ENCODE data around the gene METTL9. TPM values are rescaled to one million over a fixed set of nuclear protein-coding genes. Genes with fewer than 3 reads are reported as not detected.
"Not testable (repeated sequence)": the region's sequence is repeated elsewhere in the genome, so short reads cannot be mapped to it uniquely, and the experiment has no call there.

The METTL9 gene
- total and polyA plus RNA-seq, 12 donors: 35.7 to 398 (median 212) TPM

DNA sequence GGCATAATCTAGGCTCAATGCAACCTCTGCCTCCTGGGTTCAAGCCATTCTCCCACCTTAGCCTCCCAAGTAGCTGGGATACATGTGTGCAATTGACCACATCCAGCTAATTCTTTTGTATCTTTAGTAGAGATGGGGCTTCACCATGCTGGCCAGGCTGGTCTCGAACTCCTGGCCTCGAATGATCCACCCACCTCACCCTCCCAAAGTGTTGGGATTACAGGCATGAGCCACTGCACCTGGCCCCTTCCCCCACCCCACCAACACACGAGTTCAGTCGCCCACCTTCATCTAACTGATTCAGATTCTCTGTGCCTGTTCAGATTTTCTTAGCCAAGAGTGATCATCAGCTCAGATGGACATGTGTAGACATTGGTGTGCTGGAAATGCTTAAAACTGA, 25.0 kb upstream of the METTL9 start:
- intact Hi-C loops (cut with DNase I): no loop called here
- no peaks in the 10 kb centered on the region for H3K9me3 ChIP-seq (replicated peaks in 1 of 3)
- WGBS, 4 donors: 80 to 88% (median 85%) methylated on average over 4 of the region's 4 CpGs
- TF ChIP-seq, protein P1, sequence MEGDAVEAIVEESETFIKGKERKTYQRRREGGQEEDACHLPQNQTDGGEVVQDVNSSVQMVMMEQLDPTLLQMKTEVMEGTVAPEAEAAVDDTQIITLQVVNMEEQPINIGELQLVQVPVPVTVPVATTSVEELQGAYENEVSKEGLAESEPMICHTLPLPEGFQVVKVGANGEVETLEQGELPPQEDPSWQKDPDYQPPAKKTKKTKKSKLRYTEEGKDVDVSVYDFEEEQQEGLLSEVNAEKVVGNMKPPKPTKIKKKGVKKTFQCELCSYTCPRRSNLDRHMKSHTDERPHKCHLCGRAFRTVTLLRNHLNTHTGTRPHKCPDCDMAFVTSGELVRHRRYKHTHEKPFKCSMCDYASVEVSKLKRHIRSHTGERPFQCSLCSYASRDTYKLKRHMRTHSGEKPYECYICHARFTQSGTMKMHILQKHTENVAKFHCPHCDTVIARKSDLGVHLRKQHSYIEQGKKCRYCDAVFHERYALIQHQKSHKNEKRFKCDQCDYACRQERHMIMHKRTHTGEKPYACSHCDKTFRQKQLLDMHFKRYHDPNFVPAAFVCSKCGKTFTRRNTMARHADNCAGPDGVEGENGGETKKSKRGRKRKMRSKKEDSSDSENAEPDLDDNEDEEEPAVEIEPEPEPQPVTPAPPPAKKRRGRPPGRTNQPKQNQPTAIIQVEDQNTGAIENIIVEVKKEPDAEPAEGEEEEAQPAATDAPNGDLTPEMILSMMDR (IDR thresholded peaks at IDR 0.05): no peak
- no peak for TF ChIP-seq POLR2A (IDR thresholded peaks at IDR 0.05)
- H3K4me3 ChIP-seq: no peak overlapping the region
- no peak overlapping the region for H3K27ac ChIP-seq
- no peaks in the 10 kb centered on the region for H3K4me1 ChIP-seq (replicated peaks in 1 of 2)
- no peaks in the 10 kb centered on the region for H3K36me3 ChIP-seq (replicated peaks in 1 of 2)
- H3K27me3 ChIP-seq: no peaks in the 10 kb centered on the region
- DNase-seq: no peak

DNA sequence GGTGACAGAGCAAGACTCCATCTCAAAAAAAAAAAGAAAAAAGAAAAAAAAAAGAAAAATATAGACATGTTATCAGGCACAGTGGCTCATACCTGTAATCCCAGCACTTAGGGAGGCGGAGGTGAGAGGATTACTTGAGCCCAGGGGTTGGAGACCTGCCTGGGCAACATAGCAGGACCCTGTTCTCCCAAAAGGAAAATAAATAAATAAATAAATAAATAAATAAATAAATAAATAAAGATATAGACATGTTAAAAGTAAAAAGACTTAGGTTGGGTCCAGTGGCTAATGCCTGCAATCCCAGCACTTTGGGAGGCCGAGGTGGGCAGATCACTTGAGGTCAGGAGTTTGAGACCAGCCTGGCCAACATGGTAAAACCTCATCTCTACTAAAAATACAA, 23.1 kb upstream of the METTL9 start:
- H3K4me3 ChIP-seq; H3K27ac ChIP-seq; H3K4me1 ChIP-seq (replicated peaks in 1 of 2); H3K9me3 ChIP-seq (replicated peaks in 1 of 3); DNase-seq; H3K27me3 ChIP-seq; intact Hi-C loops (cut with DNase I); H3K36me3 ChIP-seq (replicated peaks in 1 of 2): not testable (repeated sequence)
- WGBS, 4 donors: 85 to 95% (median 91%) methylated on average over 2 of the region's 2 CpGs

DNA sequence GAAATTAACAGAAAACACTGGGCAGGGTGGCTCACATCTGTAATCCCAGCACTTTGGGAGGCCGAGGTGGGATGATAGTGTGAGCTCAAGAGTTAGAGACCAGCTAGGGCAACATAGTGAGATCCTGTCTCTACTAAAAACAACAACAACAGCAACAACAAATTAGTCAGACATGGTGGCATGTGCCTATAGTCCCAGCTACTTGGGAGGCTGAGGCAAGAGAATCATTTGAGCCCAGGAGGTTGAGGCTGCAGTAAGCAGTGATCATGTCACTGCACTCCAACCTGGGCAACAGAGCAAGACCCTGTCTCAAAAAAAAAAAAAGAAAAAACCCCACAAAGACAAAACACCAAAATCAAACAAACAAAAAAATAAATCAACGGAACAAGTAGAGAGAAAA, 21.9 kb upstream of the METTL9 start:
- H3K4me1 ChIP-seq (replicated peaks in 1 of 2); H3K9me3 ChIP-seq (replicated peaks in 1 of 3); intact Hi-C loops (cut with DNase I); H3K4me3 ChIP-seq; H3K27me3 ChIP-seq; H3K36me3 ChIP-seq (replicated peaks in 1 of 2); DNase-seq; H3K27ac ChIP-seq: not testable (repeated sequence)
- 85 to 87% (median 86%) methylated on average over 2 of the region's 2 CpGs for WGBS, 4 donors

DNA sequence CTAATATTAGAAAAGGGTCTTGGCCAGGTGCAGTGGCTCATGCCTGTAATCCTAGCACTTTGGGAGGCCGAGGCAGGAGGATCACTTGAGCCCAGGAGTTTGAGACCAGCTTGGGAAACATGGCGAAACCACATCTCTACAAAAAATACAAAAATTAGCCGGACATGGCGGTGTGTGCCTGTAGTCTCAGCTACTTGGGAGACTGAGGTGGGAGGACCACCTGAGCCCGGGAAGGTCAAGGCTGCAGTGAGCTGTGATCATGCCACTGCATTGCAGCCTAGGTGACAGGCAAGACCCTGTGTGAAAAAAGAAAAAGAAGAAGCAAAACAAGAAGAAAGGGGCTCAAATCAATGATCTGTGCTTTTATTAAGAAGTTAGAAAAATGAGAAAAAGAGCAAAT, 21.1 kb upstream of the METTL9 start:
- H3K27me3 ChIP-seq; DNase-seq; H3K36me3 ChIP-seq (replicated peaks in 1 of 2); H3K4me3 ChIP-seq; H3K4me1 ChIP-seq (replicated peaks in 1 of 2); H3K27ac ChIP-seq; H3K9me3 ChIP-seq (replicated peaks in 1 of 3); intact Hi-C loops (cut with DNase I): not testable (repeated sequence)
- 83 to 95% (median 89%) methylated on average over 5 of the region's 5 CpGs for WGBS, 4 donors

DNA sequence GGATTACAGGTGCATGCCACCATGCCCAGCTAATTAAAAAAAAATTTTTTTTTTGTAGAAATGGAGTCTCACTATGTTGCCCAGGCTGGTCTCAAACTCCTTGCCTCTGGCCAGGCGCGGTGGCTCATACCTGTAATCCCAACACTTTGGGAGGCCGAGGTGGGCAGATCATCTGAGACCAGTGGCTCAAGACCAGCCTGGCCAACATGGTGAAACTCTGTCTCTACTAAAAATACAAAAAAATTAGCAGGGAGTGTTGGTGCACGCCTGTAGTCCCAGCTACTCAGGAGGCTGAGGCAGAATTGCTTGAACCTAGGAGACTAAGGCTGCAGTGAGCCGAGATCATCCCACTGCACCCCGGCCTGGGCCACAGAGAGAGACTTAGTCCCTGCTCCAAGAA, 19.2 kb upstream of the METTL9 start:
- 89 to 95% (median 93%) methylated on average over 6 of the region's 6 CpGs for WGBS, 4 donors
- intact Hi-C loops (cut with DNase I): loop anchor here in 1 of 2 donors (5.0 kb wide), 2 partner anchors 62 to 127 kb away; no protein-coding TSS in a partner anchor
- H3K4me1 ChIP-seq (replicated peaks in 1 of 2); H3K27ac ChIP-seq; H3K4me3 ChIP-seq; DNase-seq; H3K9me3 ChIP-seq (replicated peaks in 1 of 3); H3K27me3 ChIP-seq; H3K36me3 ChIP-seq (replicated peaks in 1 of 2): not testable (repeated sequence)

DNA sequence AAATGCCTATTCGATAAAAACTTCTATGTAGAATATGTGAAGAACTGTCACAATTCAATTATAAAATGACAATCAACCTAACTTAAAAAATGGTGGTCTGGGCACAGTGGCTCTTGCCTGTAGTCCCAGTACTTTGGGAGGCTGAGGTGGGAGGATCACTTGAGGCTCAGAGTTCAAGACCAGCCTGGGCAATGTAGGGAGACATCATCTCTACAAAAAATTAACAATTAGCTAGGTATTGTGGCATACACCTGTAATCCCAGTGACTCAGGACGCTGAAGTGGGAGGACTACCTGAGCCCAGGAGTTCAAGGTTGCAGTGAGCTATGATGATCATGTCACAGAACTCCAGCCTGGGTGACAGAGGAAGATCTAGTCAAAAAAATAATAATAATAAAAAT, 18.6 kb upstream of the METTL9 start:
- TF ChIP-seq, protein P1 (IDR thresholded peaks at IDR 0.05): no peak
- no peak for TF ChIP-seq POLR2A (IDR thresholded peaks at IDR 0.05)
- H3K9me3 ChIP-seq (replicated peaks in 1 of 3): no peaks in the 10 kb centered on the region
- intact Hi-C loops (cut with DNase I): loop anchor here in 1 of 2 donors (5.0 kb wide), 2 partner anchors 61 to 126 kb away; no protein-coding TSS in a partner anchor
- H3K27me3 ChIP-seq: no peaks in the 10 kb centered on the region
- no peak for DNase-seq
- no peak overlapping the region for H3K27ac ChIP-seq
- WGBS, 4 donors: 83 to 91% (median 87%) methylated on average over 2 of the region's 2 CpGs
- no peak overlapping the region for H3K4me3 ChIP-seq
- no peaks in the 10 kb centered on the region for H3K4me1 ChIP-seq (replicated peaks in 1 of 2)
- H3K36me3 ChIP-seq (replicated peaks in 1 of 2): no peaks in the 10 kb centered on the region
